Measurements from ENCODE around the gene TSPAN4.

DNA sequence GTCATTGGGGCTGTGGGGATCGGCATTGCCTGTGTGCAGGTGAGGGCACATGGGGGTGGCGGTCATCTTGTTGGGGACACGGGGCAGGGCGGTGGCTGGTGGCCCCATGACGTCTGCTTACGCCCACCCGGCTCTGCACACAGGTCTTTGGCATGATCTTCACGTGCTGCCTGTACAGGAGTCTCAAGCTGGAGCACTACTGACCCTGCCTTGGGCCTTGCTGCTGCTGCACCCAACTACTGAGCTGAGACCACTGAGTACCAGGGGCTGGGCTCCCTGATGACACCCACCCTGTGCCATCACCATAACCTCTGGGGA, 4.7 kb upstream of the TSPAN4 start:
- TF ChIP-seq POLR2A (IDR thresholded peaks at IDR 0.05) = no peak
- TF ChIP-seq, protein P1, sequence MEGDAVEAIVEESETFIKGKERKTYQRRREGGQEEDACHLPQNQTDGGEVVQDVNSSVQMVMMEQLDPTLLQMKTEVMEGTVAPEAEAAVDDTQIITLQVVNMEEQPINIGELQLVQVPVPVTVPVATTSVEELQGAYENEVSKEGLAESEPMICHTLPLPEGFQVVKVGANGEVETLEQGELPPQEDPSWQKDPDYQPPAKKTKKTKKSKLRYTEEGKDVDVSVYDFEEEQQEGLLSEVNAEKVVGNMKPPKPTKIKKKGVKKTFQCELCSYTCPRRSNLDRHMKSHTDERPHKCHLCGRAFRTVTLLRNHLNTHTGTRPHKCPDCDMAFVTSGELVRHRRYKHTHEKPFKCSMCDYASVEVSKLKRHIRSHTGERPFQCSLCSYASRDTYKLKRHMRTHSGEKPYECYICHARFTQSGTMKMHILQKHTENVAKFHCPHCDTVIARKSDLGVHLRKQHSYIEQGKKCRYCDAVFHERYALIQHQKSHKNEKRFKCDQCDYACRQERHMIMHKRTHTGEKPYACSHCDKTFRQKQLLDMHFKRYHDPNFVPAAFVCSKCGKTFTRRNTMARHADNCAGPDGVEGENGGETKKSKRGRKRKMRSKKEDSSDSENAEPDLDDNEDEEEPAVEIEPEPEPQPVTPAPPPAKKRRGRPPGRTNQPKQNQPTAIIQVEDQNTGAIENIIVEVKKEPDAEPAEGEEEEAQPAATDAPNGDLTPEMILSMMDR (IDR thresholded peaks at IDR 0.05) = no peak

Measured in heart left ventricle (tissue), 13 donors.